GM21717 (cell line): ENCODE results near the gene DGKB.

Experiments
- ATAC-seq: cut with Tn5 transposase; IDR thresholded peaks from one replicate; pipeline ENCODE4 v1.9.1; 2021; ENCODE audit warnings: mild to moderate bottlenecking, moderate library complexity; ENCODE audit not compliant: unreplicated experiment

DGKB gene

GRCh38 chr7:14177876-14178275, 724.7 kb downstream of the DGKB start:
- no peak for ATAC-seq

- no peak for ATAC-seq
Observed at GRCh38 chr7:14170872-14171271, 731.7 kb downstream of the DGKB start.

GRCh38 chr7:14158111-14158510, 744.4 kb downstream of the DGKB start:
- no peak for ATAC-seq

- ATAC-seq: no peak
Observed at GRCh38 chr7:14156436-14156835, 746.1 kb downstream of the DGKB start.

GRCh38 chr7:14148974-14149373, 753.6 kb downstream of the DGKB start:
- no peak for ATAC-seq

GRCh38 chr7:14147532-14147931, 755.0 kb downstream of the DGKB start:
- no peak for ATAC-seq

- no peak for ATAC-seq
Observed at GRCh38 chr7:14144538-14144937, 758.0 kb downstream of the DGKB start.

GRCh38 chr7:14144109-14144508, 758.4 kb downstream of the DGKB start:
- no peak for ATAC-seq

GRCh38 chr7:14137676-14138075, 764.9 kb downstream of the DGKB start:
- no peak for ATAC-seq

GRCh38 chr7:14133752-14134151, 768.8 kb downstream of the DGKB start:
- no peak for ATAC-seq

- no peak for ATAC-seq
Observed at GRCh38 chr7:14125998-14126397, 776.6 kb downstream of the DGKB start.

GRCh38 chr7:14124716-14125115, 777.8 kb downstream of the DGKB start:
- no peak for ATAC-seq

- no peak for ATAC-seq
Observed at GRCh38 chr7:14123923-14124322, 778.6 kb downstream of the DGKB start.

- ATAC-seq: no peak
Observed at GRCh38 chr7:14115701-14116100, 786.9 kb downstream of the DGKB start.

GRCh38 chr7:14104861-14105260, 797.7 kb downstream of the DGKB start:
- no peak for ATAC-seq

- ATAC-seq: no peak
Observed at GRCh38 chr7:14096159-14096558, 806.4 kb downstream of the DGKB start.

- no peak for ATAC-seq
Observed at GRCh38 chr7:14095233-14095950, 807.2 kb downstream of the DGKB start.
